ENCODE data around the gene RAB36. TPM values are rescaled to one million over a fixed set of nuclear protein-coding genes. Genes with fewer than 3 reads are reported as not detected.

Gene RAB36
- total and polyA plus RNA-seq, 7 donors: 0.05 to 0.56 (median 0.23) TPM; not detected in 1

GRCh38 chr22:23153994-23154393 lies 8.7 kb downstream of the RAB36 start:
- TF ChIP-seq, protein P1, sequence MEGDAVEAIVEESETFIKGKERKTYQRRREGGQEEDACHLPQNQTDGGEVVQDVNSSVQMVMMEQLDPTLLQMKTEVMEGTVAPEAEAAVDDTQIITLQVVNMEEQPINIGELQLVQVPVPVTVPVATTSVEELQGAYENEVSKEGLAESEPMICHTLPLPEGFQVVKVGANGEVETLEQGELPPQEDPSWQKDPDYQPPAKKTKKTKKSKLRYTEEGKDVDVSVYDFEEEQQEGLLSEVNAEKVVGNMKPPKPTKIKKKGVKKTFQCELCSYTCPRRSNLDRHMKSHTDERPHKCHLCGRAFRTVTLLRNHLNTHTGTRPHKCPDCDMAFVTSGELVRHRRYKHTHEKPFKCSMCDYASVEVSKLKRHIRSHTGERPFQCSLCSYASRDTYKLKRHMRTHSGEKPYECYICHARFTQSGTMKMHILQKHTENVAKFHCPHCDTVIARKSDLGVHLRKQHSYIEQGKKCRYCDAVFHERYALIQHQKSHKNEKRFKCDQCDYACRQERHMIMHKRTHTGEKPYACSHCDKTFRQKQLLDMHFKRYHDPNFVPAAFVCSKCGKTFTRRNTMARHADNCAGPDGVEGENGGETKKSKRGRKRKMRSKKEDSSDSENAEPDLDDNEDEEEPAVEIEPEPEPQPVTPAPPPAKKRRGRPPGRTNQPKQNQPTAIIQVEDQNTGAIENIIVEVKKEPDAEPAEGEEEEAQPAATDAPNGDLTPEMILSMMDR (IDR thresholded peaks at IDR 0.05): no peak
- H3K4me1 ChIP-seq: no peaks in the 10 kb centered on the region
- ATAC-seq: no peak
- intact Hi-C loops (cut with DNase I): no loop called here
- 82 to 94% (median 87%) methylated on average over 7 of the region's 7 CpGs for WGBS, 3 donors
- H3K4me3 ChIP-seq: no peak overlapping the region
- no peaks in the 10 kb centered on the region for H3K36me3 ChIP-seq (ENCODE audit: insufficient read depth in 1 of 2, low read depth in 1 of 2)
- peaks cover 0 to 11% (median 0%) of the 10 kb centered on the region in 3 donors for H3K27me3 ChIP-seq (ENCODE audit: insufficient read depth in 3 of 3, low read length in 2 of 3)
- no peak for DNase-seq
- no peaks in the 10 kb centered on the region for H3K9me3 ChIP-seq
- no peak overlapping the region for H3K27ac ChIP-seq

- Histone ChIP-seq H3K27me3 (ENCODE audit: insufficient read depth in 3 of 3, low read length in 2 of 3) (peaks cover 0 to 11% (median 0%) of the 10 kb centered on the region in 3 donors), H3K4me3 (no peak overlapping the region), H3K36me3 (ENCODE audit: insufficient read depth in 1 of 2, low read depth in 1 of 2) (no peaks in the 10 kb centered on the region), H3K27ac (no peak overlapping the region), H3K4me1 (no peaks in the 10 kb centered on the region), H3K9me3 (no peaks in the 10 kb centered on the region)
- WGBS, 3 donors: 84 to 87% (median 87%) methylated on average over 5 of the region's 5 CpGs
- no peak for ATAC-seq
- TF ChIP-seq, protein P1 (IDR thresholded peaks at IDR 0.05): no peak
- no peak for DNase-seq
- intact Hi-C loops (cut with DNase I): no loop called here
Observed at GRCh38 chr22:23154461-23154860, 9.2 kb downstream of the RAB36 start.

GRCh38 chr22:23155143-23155542 lies 9.9 kb downstream of the RAB36 start:
- TF ChIP-seq, protein P1 (IDR thresholded peaks at IDR 0.05): no peak
- H3K27ac ChIP-seq: no peak overlapping the region
- 97 to 100% (median 97%) methylated on average over 3 of the region's 3 CpGs for WGBS, 3 donors
- H3K9me3 ChIP-seq: no peaks in the 10 kb centered on the region
- H3K36me3 ChIP-seq (ENCODE audit: insufficient read depth in 1 of 2, low read depth in 1 of 2): no peaks in the 10 kb centered on the region
- no peaks in the 10 kb centered on the region for H3K4me1 ChIP-seq
- no peak overlapping the region for H3K4me3 ChIP-seq
- H3K27me3 ChIP-seq (ENCODE audit: insufficient read depth in 3 of 3, low read length in 2 of 3): peaks cover 0 to 11% (median 0%) of the 10 kb centered on the region in 3 donors
- DNase-seq (no peak), ATAC-seq (no peak)
- intact Hi-C loops (cut with DNase I): no loop called here

DNA sequence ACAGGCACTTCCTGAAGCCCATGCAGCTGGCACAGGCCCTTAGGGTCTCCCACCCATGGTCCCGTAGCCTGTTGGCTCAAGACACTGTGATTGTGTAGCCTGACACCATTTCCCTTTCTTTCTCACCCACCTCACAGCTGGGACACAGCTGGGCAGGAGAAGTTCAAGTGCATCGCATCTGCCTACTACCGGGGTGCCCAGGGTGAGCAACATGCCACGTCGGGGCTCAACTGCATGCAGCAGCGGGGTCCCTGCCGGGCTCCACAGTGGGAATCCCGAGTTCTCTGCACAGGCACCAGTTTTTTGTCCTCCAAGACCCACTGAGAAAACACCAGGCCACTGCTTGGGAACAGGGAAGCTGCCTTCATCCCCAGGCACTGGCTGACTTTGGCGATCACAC lies 10.6 kb downstream of the RAB36 start:
- ATAC-seq: no peak
- WGBS, 3 donors: 75 to 79% (median 78%) methylated on average over 9 of the region's 9 CpGs
- intact Hi-C loops (cut with DNase I): no loop called here

More for the DNA sequence above, 10.6 kb downstream of the RAB36 start:
- H3K27me3 ChIP-seq (ENCODE audit: insufficient read depth in 3 of 3, low read length in 2 of 3): peaks cover 0 to 11% (median 0%) of the 10 kb centered on the region in 3 donors
- TF ChIP-seq, protein P1 (IDR thresholded peaks at IDR 0.05): no peak
- H3K9me3 ChIP-seq: no peaks in the 10 kb centered on the region
- no peaks in the 10 kb centered on the region for H3K36me3 ChIP-seq (ENCODE audit: insufficient read depth in 1 of 2, low read depth in 1 of 2)
- no peak for DNase-seq
- H3K4me1 ChIP-seq: no peaks in the 10 kb centered on the region
- no peak overlapping the region for H3K27ac ChIP-seq
- no peak overlapping the region for H3K4me3 ChIP-seq

Measured in psoas muscle (tissue), 8 donors.